GM19463 (cell line): ENCODE results near the gene TECTA.
"Not testable (repeated sequence)": the region's sequence is repeated elsewhere in the genome, so short reads cannot be mapped to it uniquely, and the experiment has no call there.

Experiments
- ATAC-seq: cut with Tn5 transposase; IDR thresholded peaks from one replicate; pipeline ENCODE4 v1.9.1; 2021; ENCODE audit warnings: mild to moderate bottlenecking, moderate library complexity; ENCODE audit not compliant: unreplicated experiment

Gene TECTA

GRCh38 chr11:121159741-121160140, 58.7 kb downstream of the TECTA start:
- ATAC-seq, result no peak

GRCh38 chr11:121161349-121161917, 60.4 kb downstream of the TECTA start:
- no peak for ATAC-seq

- peak; percentile 48 for ATAC-seq
Observed at GRCh38 chr11:121163658-121164308, 62.7 kb downstream of the TECTA start.

- ATAC-seq, result not testable (repeated sequence)
Observed at GRCh38 chr11:121177629-121178028, 76.6 kb downstream of the TECTA start.

GRCh38 chr11:121179306-121179705, 78.3 kb downstream of the TECTA start:
- no peak for ATAC-seq

GRCh38 chr11:121180183-121180582, 79.1 kb downstream of the TECTA start:
- ATAC-seq, result no peak

- no peak for ATAC-seq
Observed at GRCh38 chr11:121188776-121189175, 87.7 kb downstream of the TECTA start.

- no peak for ATAC-seq
Observed at GRCh38 chr11:121191818-121192217, 90.8 kb downstream of the TECTA start.

GRCh38 chr11:121194731-121195596, 93.9 kb downstream of the TECTA start:
- ATAC-seq, result peak; percentile 56

GRCh38 chr11:121198491-121198890, 97.4 kb downstream of the TECTA start:
- no peak for ATAC-seq

GRCh38 chr11:121199516-121199915, 98.5 kb downstream of the TECTA start:
- ATAC-seq, result no peak

- no peak for ATAC-seq
Observed at GRCh38 chr11:121206810-121207209, 105.8 kb downstream of the TECTA start.

GRCh38 chr11:121207485-121208115, 106.6 kb downstream of the TECTA start:
- peak; percentile 56 for ATAC-seq

- no peak for ATAC-seq
Observed at GRCh38 chr11:121210445-121211080, 109.5 kb downstream of the TECTA start.

GRCh38 chr11:121211626-121212025, 110.6 kb downstream of the TECTA start:
- ATAC-seq, result no peak

GRCh38 chr11:121212536-121213361, 111.7 kb downstream of the TECTA start:
- ATAC-seq, result no peak

GRCh38 chr11:121213362-121213893, 112.4 kb downstream of the TECTA start:
- no peak for ATAC-seq

GRCh38 chr11:121214861-121215260, 113.8 kb downstream of the TECTA start:
- no peak for ATAC-seq

GRCh38 chr11:121221496-121222200, 120.6 kb downstream of the TECTA start:
- ATAC-seq, result no peak
